C4-2B (cell line): ENCODE measurements around the gene TMX4.

Source experiments
- H3K27ac ChIP-seq: fragments of 450-650 bp; 2 replicates; pipeline ENCODE4 v1.5.1; 2017
- CTCF ChIP-seq: fragments of 450-650 bp; conservative IDR thresholded peaks from 2 replicates; pipeline ENCODE4 v1.5.1; 2017; ENCODE audit warnings: mild to moderate bottlenecking
- ZFX ChIP-seq: fragments of 450-650 bp; IDR thresholded peaks from 2 replicates; pipeline ENCODE4 v1.6.1; 2017

Gene TMX4

DNA sequence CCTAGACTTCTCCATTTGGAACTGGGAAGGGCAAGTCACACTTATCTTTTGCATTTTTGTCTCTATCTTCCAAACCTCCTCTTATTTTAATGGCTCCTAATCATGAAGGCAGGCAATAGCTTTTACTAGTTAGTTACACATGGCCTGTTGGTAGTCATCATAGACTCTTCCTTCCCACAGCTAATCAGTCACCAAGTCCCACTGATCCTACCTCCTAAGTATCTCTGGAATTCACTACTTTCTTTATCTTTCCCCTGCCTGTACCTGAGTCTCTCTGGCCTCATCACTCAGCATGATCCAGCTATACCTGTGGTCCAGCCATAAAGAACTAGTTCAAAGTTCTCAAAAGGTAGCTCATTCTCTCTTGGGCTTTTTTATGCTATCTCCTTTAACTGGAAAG is 18.8 kb downstream of the TMX4 start:
- H3K27ac ChIP-seq = no peak overlapping the region
- TF ChIP-seq CTCF = no peak
- no peak for TF ChIP-seq ZFX

GRCh38 chr20:7996898-7997297 is 22.7 kb downstream of the TMX4 start:
- H3K27ac ChIP-seq = no peak overlapping the region
- TF ChIP-seq ZFX = no peak
- no peak for TF ChIP-seq CTCF

- TF ChIP-seq CTCF = no peak
- TF ChIP-seq ZFX = no peak
- H3K27ac ChIP-seq = no peak overlapping the region
These were observed 24.8 kb downstream of the TMX4 start for GRCh38 chr20:7994809-7995208.

DNA sequence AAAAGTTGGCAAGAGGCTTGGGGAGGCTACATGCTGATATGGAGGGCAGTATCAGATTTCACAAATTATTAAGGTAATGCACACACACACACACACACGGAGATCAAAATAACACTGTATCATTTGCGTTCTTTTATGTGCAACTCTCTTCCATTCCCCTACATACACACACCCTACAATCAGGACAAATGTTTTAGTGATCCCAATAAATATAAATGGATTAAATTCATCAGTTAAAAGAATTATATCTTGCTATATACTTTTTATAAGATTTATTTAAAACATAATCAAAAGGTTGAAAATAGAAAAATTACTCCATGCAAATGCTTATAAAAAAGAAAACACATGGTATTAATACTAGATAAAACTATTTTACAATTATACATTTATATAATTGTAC is 25.9 kb downstream of the TMX4 start:
- TF ChIP-seq CTCF = no peak
- TF ChIP-seq ZFX = no peak
- H3K27ac ChIP-seq = no peak overlapping the region

DNA sequence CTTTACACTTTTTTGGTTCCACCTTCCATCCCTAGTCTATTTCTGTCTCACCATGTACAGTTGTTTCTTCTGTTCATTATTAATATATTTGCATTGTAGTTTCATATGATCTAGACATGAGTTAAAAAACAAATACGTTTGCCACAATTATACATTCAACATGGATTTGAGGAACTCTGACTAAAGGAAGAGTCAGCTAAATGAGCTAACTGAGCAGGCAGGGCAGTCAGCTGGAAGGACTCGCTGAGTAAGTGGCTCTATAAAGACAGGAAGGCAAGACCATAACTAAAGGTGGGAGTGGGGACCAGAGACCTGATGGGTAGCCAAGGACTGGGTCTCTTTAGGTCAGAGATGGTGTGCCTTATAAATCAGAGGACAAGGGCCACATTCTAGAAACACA is 26.3 kb downstream of the TMX4 start:
- H3K27ac ChIP-seq = no peak overlapping the region
- TF ChIP-seq CTCF (no peak), ZFX (no peak)

DNA sequence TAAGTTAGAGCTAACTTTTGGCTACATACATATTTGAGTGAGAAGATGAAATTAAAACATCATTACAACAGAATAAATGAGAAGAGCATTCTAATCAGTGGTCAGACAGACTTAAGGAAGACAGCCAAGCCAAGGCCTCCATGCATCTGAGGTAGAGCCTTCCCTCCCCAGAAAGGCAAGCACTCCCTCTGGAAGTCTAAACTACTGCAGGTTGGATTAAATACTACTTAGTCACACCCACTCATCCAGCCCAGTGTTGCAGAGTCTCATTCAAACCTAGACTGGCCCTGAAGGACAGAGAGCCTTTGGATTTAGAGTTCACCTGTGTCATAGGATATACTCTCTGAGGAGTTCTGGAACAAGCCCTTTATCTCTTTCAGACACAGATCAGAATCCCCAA is 29.2 kb downstream of the TMX4 start:
- TF ChIP-seq ZFX (no peak), CTCF (no peak)
- H3K27ac ChIP-seq = no peak overlapping the region

DNA sequence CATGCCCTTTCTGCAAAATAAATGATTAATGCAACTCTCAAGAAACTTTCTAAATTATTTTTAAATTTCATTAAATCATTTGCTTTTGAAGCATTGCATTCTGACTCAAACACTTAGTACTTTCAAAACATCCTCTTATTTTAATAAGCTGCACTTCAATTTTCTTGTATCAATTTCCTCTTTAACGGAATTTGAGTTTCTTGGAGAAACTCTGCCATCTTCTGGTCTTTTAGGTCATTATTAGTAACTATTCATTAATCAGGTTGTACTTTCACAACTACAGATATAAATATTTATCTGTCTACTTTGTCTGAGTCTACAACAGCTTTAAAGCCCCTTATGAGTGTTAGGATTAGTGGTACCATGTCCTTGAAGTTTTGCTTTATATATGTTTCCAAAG is 30.2 kb downstream of the TMX4 start:
- TF ChIP-seq ZFX (no peak), CTCF (peak; percentile 14; the same call in 1 of the 2 replicates)
- H3K27ac ChIP-seq = no peak overlapping the region
